CD4-positive, alpha-beta T cell (primary cell): Measurements from ENCODE around the gene OR4Q2. TPM values are rescaled to one million over a fixed set of nuclear protein-coding genes. Genes with fewer than 3 reads are reported as not detected.

Experiments used
- ATAC-seq: fragments of 200-7000 bp; cut with Tn5 transposase; one replicate; pipeline ENCODE4 v1.10.0; 2022; ENCODE audit warnings: mild to moderate bottlenecking; ENCODE audit not compliant: poor library complexity
- CTCF ChIA-PET: fragments of 350-600 bp; sonication (Branson Sonifier 250); formaldehyde crosslinking; loops from one replicate; lab custom pipeline; 2021; ENCODE audit warnings: antibody characterized with exemption, inconsistent platforms; lab: Charles Lee
- POLR2A ChIA-PET: fragments of 350-600 bp; sonication (Branson Sonifier 250); formaldehyde crosslinking; loops from one replicate; lab custom pipeline; 2021; ENCODE audit warnings: antibody characterized with exemption, inconsistent platforms; lab: Charles Lee
- DNase-seq, 14 experiments: peaks; one replicate each; pipeline ENCODE4 v3.0.0-alpha.2; 2013 to 2020; ENCODE audit warnings: mixed read lengths in 2 of 14
- H3K27ac ChIP-seq, 2 donors: one replicate each; pipeline versions ENCODE4 v1.5.1 to v1.7.0; 2013; ENCODE audit warnings: low read length in 2 of 2, low read depth in 1 of 2, mild to moderate bottlenecking in 1 of 2
- H3K27me3 ChIP-seq, 2 experiments: 1 replicate in 1 of 2; 2 replicates in 1 of 2; pipeline versions ENCODE4 v1.6.1 to v1.7.0; 2013; ENCODE audit warnings: low read length in 2 of 2, control low read depth in 1 of 2, mild to moderate bottlenecking in 1 of 2, moderate library complexity in 1 of 2; ENCODE audit not compliant: insufficient read depth in 2 of 2, control insufficient read depth in 1 of 2
- H3K36me3 ChIP-seq: one replicate; pipeline ENCODE4 v1.6.1; 2013; ENCODE audit warnings: low read length, control low read depth; ENCODE audit not compliant: insufficient read depth
- H3K4me1 ChIP-seq: one replicate; pipeline ENCODE4 v1.6.1; 2013; ENCODE audit warnings: low read length, control low read depth; ENCODE audit not compliant: insufficient read depth
- H3K4me3 ChIP-seq: one replicate; pipeline ENCODE4 v1.5.1; 2013; ENCODE audit warnings: mild to moderate bottlenecking, low read length, moderate library complexity
- H3K9me3 ChIP-seq, 2 experiments: 1 replicate in 1 of 2; 2 replicates in 1 of 2; pipeline versions ENCODE4 v1.6.1 to v1.7.0; 2013; ENCODE audit warnings: low read length in 2 of 2, mild to moderate bottlenecking in 2 of 2, control low read depth in 1 of 2, moderate library complexity in 1 of 2; ENCODE audit not compliant: control insufficient read depth in 1 of 2, insufficient read depth in 1 of 2
- H3K27ac Mint-ChIP-seq: one replicate; pipeline ENCODE4 v1.8.0; 2020; ENCODE audit warnings: mixed read lengths
- H3K27me3 Mint-ChIP-seq: one replicate; pipeline ENCODE4 v1.8.0; 2021; ENCODE audit warnings: mixed read lengths
- H3K36me3 Mint-ChIP-seq: one replicate; pipeline ENCODE4 v1.8.0; 2021; ENCODE audit warnings: low read depth, mixed read lengths
- H3K4me1 Mint-ChIP-seq: one replicate; pipeline ENCODE4 v1.8.0; 2021; ENCODE audit warnings: low read depth, mixed read lengths
- H3K4me3 Mint-ChIP-seq: one replicate; pipeline ENCODE4 v1.8.0; 2020; ENCODE audit warnings: mild to moderate bottlenecking, mixed read lengths
- H3K9me3 Mint-ChIP-seq: one replicate; pipeline ENCODE4 v1.8.0; 2020; ENCODE audit warnings: mixed read lengths
- intact Hi-C, 2 experiments: fragments of 100-400 bp; cut with DNase I in 1 of 2; cut with micrococcal nuclease in 1 of 2; formaldehyde crosslinking; loops; one replicate each; pipeline versions ENCODE4 v1.15.1 to v1.9.0; 2023 to 2025; cut with DNase I, micrococcal nuclease
- total RNA-seq, 174 experiments: library from RNA in 2 of 174; stranded (reverse) in 2 of 174; gene quantifications; one replicate each; pipeline ENCODE4 v1.2.3 and lab custom pipeline; 2021 to 2026
- TF ChIP-seq, protein P1 (sequence below): fragments of 200-600 bp; IDR thresholded peaks from one replicate; pipeline ENCODE4 v1.8.0; 2022; ENCODE audit warnings: antibody characterized with exemption, mild to moderate bottlenecking

The OR4Q2 gene
- total RNA-seq, 2 experiments from 2014 or later = not detected

DNA sequence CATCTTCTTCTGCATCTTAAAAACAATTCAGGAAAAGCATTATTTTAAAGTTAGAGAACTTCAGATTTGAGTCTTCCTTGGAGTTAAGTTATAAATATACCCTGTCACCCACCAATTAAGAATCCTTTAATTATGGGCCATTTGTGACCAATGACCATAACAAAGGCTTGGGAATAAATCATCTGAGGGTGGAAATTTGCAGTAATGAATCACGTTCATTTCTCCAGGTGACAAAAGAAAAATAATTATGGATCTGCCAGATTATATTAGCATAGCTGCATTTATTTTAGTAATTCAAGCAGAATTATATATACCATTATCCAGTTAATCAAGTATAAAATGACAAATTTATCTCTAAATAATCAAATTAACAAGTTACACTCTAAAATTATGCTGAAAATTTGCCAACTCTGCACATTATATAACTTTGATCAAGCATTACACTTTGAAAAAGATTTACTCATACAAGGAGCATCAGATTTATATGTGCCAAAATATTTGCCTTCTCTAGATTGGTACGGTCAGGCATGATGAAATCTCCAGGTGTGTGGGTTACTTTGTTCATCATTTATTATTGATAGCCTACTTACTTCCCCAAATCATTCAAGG, 17.4 kb downstream of the OR4Q2 start, which contains the start of gene OR4K14:
OR4K14 (minus strand) TSS at position 51 of the 609 bp plus-strand sequence. CDS start 4,114 bp downstream, outside the sequence.
- H3K27ac Mint-ChIP-seq = no peak within 1 kb of the TSS
- H3K4me1 Mint-ChIP-seq = no peaks in the 10 kb centered on the region
- DNase-seq (no peak), ATAC-seq (no peak)
- Histone ChIP-seq H3K27me3 (no peaks in the 10 kb centered on the region), H3K36me3 (no peaks in the 10 kb centered on the region), H3K9me3 (peaks cover 0 to under 1% of the 10 kb centered on the region in 2 experiments), H3K4me3 (no peak within 1 kb of the TSS), H3K27ac (no peak within 1 kb of the TSS), H3K4me1 (no peaks in the 10 kb centered on the region)
- peaks cover 5% of the 10 kb centered on the region for H3K27me3 Mint-ChIP-seq
- no peak within 1 kb of the TSS for H3K4me3 Mint-ChIP-seq
- ChIA-PET POLR2A (no interaction called here), CTCF (no interaction called here)
- peaks cover under 1% of the 10 kb centered on the region for H3K9me3 Mint-ChIP-seq
- intact Hi-C loops = no loop called here
- no peaks in the 10 kb centered on the region for H3K36me3 Mint-ChIP-seq
- TF ChIP-seq, protein P1, sequence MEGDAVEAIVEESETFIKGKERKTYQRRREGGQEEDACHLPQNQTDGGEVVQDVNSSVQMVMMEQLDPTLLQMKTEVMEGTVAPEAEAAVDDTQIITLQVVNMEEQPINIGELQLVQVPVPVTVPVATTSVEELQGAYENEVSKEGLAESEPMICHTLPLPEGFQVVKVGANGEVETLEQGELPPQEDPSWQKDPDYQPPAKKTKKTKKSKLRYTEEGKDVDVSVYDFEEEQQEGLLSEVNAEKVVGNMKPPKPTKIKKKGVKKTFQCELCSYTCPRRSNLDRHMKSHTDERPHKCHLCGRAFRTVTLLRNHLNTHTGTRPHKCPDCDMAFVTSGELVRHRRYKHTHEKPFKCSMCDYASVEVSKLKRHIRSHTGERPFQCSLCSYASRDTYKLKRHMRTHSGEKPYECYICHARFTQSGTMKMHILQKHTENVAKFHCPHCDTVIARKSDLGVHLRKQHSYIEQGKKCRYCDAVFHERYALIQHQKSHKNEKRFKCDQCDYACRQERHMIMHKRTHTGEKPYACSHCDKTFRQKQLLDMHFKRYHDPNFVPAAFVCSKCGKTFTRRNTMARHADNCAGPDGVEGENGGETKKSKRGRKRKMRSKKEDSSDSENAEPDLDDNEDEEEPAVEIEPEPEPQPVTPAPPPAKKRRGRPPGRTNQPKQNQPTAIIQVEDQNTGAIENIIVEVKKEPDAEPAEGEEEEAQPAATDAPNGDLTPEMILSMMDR = no peak

DNA sequence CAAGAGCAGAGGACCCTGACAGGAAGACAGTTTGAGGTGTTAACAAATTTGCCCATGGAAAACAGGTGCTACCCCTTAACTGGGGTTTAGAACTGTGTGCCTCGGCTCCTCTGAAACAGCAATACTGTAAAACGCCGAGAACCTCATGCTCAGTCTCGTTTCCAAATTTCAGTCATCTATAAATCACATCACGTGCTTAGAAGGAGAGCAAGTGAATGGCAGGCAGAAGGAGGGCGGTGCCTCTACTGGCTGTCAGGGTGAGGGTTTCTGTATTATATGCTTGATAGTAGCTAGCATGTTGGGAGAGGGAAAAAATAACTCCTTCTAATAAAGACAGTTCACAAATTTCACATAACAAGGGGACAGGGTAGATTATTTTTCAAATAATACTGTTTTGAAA, 29.1 kb downstream of the OR4Q2 start:
- no peak for ATAC-seq
- no peaks in the 10 kb centered on the region for H3K36me3 Mint-ChIP-seq

GRCh38 chr14:20035449-20035848, 33.5 kb downstream of the OR4Q2 start:
- intact Hi-C loops = no loop called here
- no peaks in the 10 kb centered on the region for H3K27me3 ChIP-seq
- H3K27ac Mint-ChIP-seq = no peak overlapping the region
- no peaks in the 10 kb centered on the region for H3K4me1 ChIP-seq
- H3K4me3 Mint-ChIP-seq = no peak overlapping the region
- no peaks in the 10 kb centered on the region for H3K9me3 ChIP-seq
- H3K36me3 Mint-ChIP-seq = no peaks in the 10 kb centered on the region
- H3K4me3 ChIP-seq = no peak overlapping the region
- TF ChIP-seq, protein P1 = no peak
- no peaks in the 10 kb centered on the region for H3K4me1 Mint-ChIP-seq
- H3K27ac ChIP-seq = no peak overlapping the region
- ChIA-PET CTCF (interaction anchor here (1.3 kb wide), 1 partner anchor 22 kb away, joined by 3 read pairs; no protein-coding TSS in a partner anchor), POLR2A (no interaction called here)
- H3K27me3 Mint-ChIP-seq = no peaks in the 10 kb centered on the region
- no peaks in the 10 kb centered on the region for H3K36me3 ChIP-seq
- DNase-seq (no peak), ATAC-seq (no peak)
- peaks cover 3% of the 10 kb centered on the region for H3K9me3 Mint-ChIP-seq

More for the DNA sequence above, 29.1 kb downstream of the OR4Q2 start:
- ChIA-PET CTCF (interaction anchor here (1.3 kb wide), 1 partner anchor 17 kb away, joined by 3 read pairs; no protein-coding TSS in a partner anchor), POLR2A (no interaction called here)
- Histone ChIP-seq H3K4me1 (no peaks in the 10 kb centered on the region), H3K36me3 (no peaks in the 10 kb centered on the region), H3K4me3 (no peak overlapping the region), H3K27ac (no peak overlapping the region), H3K27me3 (no peaks in the 10 kb centered on the region), H3K9me3 (no peaks in the 10 kb centered on the region)
- no peak for DNase-seq
- peaks cover 2% of the 10 kb centered on the region for H3K9me3 Mint-ChIP-seq
- no peaks in the 10 kb centered on the region for H3K27me3 Mint-ChIP-seq
- no peak overlapping the region for H3K4me3 Mint-ChIP-seq
- no peak overlapping the region for H3K27ac Mint-ChIP-seq
- TF ChIP-seq, protein P1 = no peak
- no peaks in the 10 kb centered on the region for H3K4me1 Mint-ChIP-seq
- intact Hi-C loops = no loop called here
